ENCODE data around the gene TUT1. TPM values are rescaled to one million over a fixed set of nuclear protein-coding genes. Genes with fewer than 3 reads are reported as not detected.

TUT1 gene
- total RNA-seq, 1 donor, result 4.3 TPM

DNA sequence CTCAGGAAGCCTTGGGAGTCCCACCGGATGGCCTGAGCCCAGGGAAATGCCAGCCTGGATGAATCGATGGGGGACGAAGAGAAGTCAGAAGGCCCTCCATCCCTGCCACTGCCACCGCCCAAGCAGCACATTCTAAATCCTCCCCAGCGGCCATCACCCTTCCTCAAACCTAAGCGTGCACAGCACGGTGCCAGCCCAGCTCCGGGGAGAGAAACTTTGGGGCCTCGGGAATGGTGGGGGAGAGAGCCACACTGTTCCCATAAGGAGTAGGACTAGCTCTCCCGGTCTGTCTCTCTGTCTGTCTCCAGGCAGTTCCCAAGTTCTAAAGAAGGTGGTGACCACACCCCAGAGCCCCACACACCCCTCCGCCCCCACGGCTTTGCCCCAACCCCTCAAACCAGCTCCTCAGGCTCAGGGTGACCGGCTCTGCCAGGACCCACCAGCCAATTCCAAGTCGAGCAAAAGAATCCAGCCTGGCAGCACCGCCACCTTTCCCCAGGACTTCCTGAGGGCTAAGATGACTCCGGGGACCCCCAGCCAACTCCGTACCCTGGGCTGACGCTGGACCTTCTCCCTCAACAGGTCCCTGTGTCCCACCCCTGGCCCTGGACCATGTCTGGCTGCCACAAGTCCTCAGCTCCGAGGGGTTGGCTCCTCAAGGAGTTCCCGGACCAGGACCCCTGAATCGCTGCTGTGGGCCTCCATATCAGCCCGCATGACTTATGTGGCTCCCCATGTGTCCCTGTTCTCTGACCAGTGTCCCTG lies 47.5 kb downstream of the TUT1 start:
- DNase-seq (ENCODE audit: low read depth), result no peak
- TF ChIP-seq, protein P1, sequence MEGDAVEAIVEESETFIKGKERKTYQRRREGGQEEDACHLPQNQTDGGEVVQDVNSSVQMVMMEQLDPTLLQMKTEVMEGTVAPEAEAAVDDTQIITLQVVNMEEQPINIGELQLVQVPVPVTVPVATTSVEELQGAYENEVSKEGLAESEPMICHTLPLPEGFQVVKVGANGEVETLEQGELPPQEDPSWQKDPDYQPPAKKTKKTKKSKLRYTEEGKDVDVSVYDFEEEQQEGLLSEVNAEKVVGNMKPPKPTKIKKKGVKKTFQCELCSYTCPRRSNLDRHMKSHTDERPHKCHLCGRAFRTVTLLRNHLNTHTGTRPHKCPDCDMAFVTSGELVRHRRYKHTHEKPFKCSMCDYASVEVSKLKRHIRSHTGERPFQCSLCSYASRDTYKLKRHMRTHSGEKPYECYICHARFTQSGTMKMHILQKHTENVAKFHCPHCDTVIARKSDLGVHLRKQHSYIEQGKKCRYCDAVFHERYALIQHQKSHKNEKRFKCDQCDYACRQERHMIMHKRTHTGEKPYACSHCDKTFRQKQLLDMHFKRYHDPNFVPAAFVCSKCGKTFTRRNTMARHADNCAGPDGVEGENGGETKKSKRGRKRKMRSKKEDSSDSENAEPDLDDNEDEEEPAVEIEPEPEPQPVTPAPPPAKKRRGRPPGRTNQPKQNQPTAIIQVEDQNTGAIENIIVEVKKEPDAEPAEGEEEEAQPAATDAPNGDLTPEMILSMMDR (IDR thresholded peaks at IDR 0.05; ENCODE audit: insufficient read depth, low read depth, low read length), result no peak
- H3K4me3 ChIP-seq (ENCODE audit: low read depth, low read length), result peak overlapping the region; percentile 98

DNA sequence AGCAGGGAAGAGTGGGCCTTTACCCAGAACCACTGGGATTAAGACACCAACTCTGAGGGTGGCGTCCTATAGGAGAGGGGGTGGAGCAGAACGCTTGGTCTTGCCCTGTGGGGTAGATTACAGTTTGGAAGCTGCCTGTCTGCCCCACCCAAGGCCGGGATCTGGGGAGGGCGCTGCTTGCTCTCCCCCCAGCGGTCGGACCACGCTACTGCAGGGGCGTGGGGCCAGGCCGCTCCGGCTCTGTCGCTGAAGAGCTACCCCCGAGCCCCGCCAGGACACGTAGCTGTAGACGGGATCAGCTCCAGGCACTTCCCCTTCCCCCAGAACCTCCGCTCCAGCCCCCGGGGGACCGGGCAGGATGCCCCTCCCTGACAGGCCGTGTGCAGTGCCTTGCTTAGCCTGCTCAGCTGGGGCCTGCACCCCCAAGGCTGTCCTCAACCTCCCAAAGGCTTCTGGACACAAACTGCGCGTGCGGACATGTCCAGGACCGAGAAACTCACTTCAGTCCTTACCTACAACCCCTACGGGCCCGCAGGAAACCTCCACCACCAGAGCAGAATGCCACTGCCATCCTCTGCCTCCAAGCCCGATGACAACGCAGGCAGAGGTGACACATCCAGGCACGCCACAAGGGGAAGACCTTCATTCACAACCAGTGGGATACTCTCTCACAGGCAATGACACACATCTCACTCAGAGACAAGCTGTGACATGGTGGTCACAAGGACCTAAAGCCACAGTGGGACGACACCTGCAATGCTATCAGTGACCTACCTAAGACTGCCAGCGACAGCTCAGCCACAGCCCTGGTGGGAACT lies 48.4 kb downstream of the TUT1 start:
- TF ChIP-seq, protein P1 (IDR thresholded peaks at IDR 0.05; ENCODE audit: insufficient read depth, low read depth, low read length), result peak; percentile 99
- H3K4me3 ChIP-seq (ENCODE audit: low read depth, low read length), result peak overlapping the region; percentile 98
- peak; percentile 82 for DNase-seq (ENCODE audit: low read depth)

- TF ChIP-seq, protein P1 (IDR thresholded peaks at IDR 0.05; ENCODE audit: insufficient read depth, low read depth, low read length), result no peak
- peak overlapping the region; percentile 98 for H3K4me3 ChIP-seq (ENCODE audit: low read depth, low read length)
- DNase-seq (ENCODE audit: low read depth), result no peak
These were observed 49.1 kb downstream of the TUT1 start for GRCh38 chr11:62542111-62542745.

GRCh38 chr11:62540804-62541701 lies 50.3 kb downstream of the TUT1 start:
- DNase-seq (ENCODE audit: low read depth), result no peak
- H3K4me3 ChIP-seq (ENCODE audit: low read depth, low read length), result peak overlapping the region; percentile 98
- TF ChIP-seq, protein P1 (IDR thresholded peaks at IDR 0.05; ENCODE audit: insufficient read depth, low read depth, low read length), result no peak

DNA sequence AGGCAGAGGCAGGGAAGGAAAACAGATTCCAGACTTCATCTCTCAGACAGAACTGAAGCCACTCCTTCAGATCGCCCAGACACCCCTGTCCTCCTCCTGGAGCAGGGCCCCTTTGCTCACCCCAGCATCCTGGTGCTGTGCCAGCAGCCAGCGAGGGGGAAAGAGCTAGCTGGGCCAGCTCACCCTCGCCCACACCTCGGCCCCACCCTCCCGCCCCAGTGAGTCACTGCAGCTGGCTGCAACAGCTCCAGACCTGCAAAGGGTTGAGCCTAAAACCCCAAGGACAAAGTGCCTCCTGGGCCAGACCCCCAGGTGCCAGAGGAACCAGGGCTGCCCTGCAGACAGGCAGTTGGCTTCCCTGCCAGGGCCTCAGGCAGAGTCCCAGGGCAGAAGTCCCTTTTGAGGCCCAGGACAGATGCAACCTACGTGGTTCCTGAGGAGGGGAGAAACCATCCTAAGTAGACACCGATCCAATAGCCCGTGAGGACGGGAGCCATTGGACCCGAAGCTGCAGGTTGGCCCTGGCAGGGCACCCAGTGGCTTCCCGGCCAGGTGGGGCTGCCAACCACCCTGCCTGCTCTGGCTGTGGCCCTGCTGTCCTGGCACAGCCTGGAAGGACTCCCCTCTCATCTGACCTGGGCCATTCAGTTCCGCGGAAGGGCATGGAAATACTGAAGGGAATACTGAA lies 51.9 kb downstream of the TUT1 start:
- TF ChIP-seq, protein P1 (IDR thresholded peaks at IDR 0.05; ENCODE audit: insufficient read depth, low read depth, low read length), result no peak
- peak; percentile 90 for DNase-seq (ENCODE audit: low read depth)
- H3K4me3 ChIP-seq (ENCODE audit: low read depth, low read length), result peak overlapping the region; percentile 41
